ELR (cell line): ENCODE data around the gene MAP2.

Experiments
- DNase-seq: peaks from one replicate; pipeline ENCODE4 v3.0.0-alpha.2; 2015; ENCODE audit warnings: low read depth

The MAP2 gene

GRCh38 chr2:209425471-209426071, 1.7 kb downstream of the MAP2 start:
- DNase-seq: peak; percentile 59

- DNase-seq: no peak
These were observed 2.6 kb downstream of the MAP2 start for GRCh38 chr2:209426432-209426831.

- DNase-seq: peak; percentile 67
These were observed 7.9 kb downstream of the MAP2 start for GRCh38 chr2:209431701-209432100.

GRCh38 chr2:209441541-209441940, 17.7 kb downstream of the MAP2 start:
- no peak for DNase-seq

- no peak for DNase-seq
These were observed 19.1 kb downstream of the MAP2 start for GRCh38 chr2:209442939-209443338.

- no peak for DNase-seq
These were observed 21.6 kb downstream of the MAP2 start for GRCh38 chr2:209445485-209445884.

GRCh38 chr2:209451209-209451834, 27.5 kb downstream of the MAP2 start:
- no peak for DNase-seq

- no peak for DNase-seq
These were observed 32.6 kb downstream of the MAP2 start for GRCh38 chr2:209456489-209456888.

- DNase-seq: no peak
These were observed 34.4 kb downstream of the MAP2 start for GRCh38 chr2:209458008-209458979.

- DNase-seq: no peak
These were observed 35.5 kb downstream of the MAP2 start for GRCh38 chr2:209459359-209459758.

GRCh38 chr2:209460151-209460761, 36.4 kb downstream of the MAP2 start:
- DNase-seq: no peak

GRCh38 chr2:209463226-209463625, 39.4 kb downstream of the MAP2 start:
- DNase-seq: no peak

GRCh38 chr2:209463835-209464234, 40.0 kb downstream of the MAP2 start:
- DNase-seq: no peak

GRCh38 chr2:209468846-209469245, 45.0 kb downstream of the MAP2 start:
- DNase-seq: no peak

- DNase-seq: no peak
These were observed 45.6 kb downstream of the MAP2 start for GRCh38 chr2:209469481-209469880.

GRCh38 chr2:209470466-209470865, 46.6 kb downstream of the MAP2 start:
- no peak for DNase-seq

GRCh38 chr2:209471037-209471436, 47.2 kb downstream of the MAP2 start:
- DNase-seq: peak; percentile 54

- DNase-seq: peak; percentile 60
These were observed 48.4 kb downstream of the MAP2 start for GRCh38 chr2:209472112-209472832.

- peak; percentile 26 for DNase-seq
These were observed 49.0 kb downstream of the MAP2 start for GRCh38 chr2:209472871-209473270.

GRCh38 chr2:209473930-209474419, 50.1 kb downstream of the MAP2 start:
- peak; percentile 85 for DNase-seq

- DNase-seq: no peak
These were observed 51.1 kb downstream of the MAP2 start for GRCh38 chr2:209474960-209475359.
